CD4-positive, alpha-beta T cell treated with Interleukin-2 at 100 ng/mL for 4 hours (primary cell): Measurements from ENCODE around the gene POLA1.
"Not testable (repeated sequence)": the region's sequence is repeated elsewhere in the genome, so short reads cannot be mapped to it uniquely, and the experiment has no call there.

Experiments
- DNase-seq: peaks from one replicate; pipeline ENCODE4 v3.0.0-alpha.2; 2020; ENCODE audit warnings: low spot score

Gene POLA1

GRCh38 chrX:24693453-24694202 is at the start of gene POLA1:
Gene POLA1, plus strand, starts transcription at chrX:24693918. Its CDS starts 44 bp downstream, at chrX:24693962.
- peak; percentile 58 for DNase-seq

- no peak for DNase-seq
Observed at GRCh38 chrX:24646006-24646405, 47.7 kb upstream of the POLA1 start.

GRCh38 chrX:24646745-24647182 is 47.0 kb upstream of the POLA1 start:
- no peak for DNase-seq

- peak; percentile 44 for DNase-seq
Observed at GRCh38 chrX:24647257-24648058, 46.3 kb upstream of the POLA1 start, which contains the start of gene PCYT1B. Gene PCYT1B, minus strand, starts transcription at chrX:24647347. Its CDS starts 242 bp downstream, at chrX:24647105.

GRCh38 chrX:24648495-24648894 is 45.2 kb upstream of the POLA1 start:
- DNase-seq: no peak

- no peak for DNase-seq
Observed at GRCh38 chrX:24651783-24652182, 41.9 kb upstream of the POLA1 start.

- DNase-seq: not testable (repeated sequence)
Observed at GRCh38 chrX:24655679-24656078, 38.0 kb upstream of the POLA1 start.

- no peak for DNase-seq
Observed at GRCh38 chrX:24657671-24658386, 35.9 kb upstream of the POLA1 start.

- no peak for DNase-seq
Observed at GRCh38 chrX:24658421-24658820, 35.3 kb upstream of the POLA1 start.

- DNase-seq: no peak
Observed at GRCh38 chrX:24659106-24659505, 34.6 kb upstream of the POLA1 start.

- no peak for DNase-seq
Observed at GRCh38 chrX:24659646-24660045, 34.1 kb upstream of the POLA1 start.

- DNase-seq: no peak
Observed at GRCh38 chrX:24661292-24661691, 32.4 kb upstream of the POLA1 start.

GRCh38 chrX:24662352-24662751 is 31.4 kb upstream of the POLA1 start:
- DNase-seq: no peak

GRCh38 chrX:24668111-24668510 is 25.6 kb upstream of the POLA1 start:
- DNase-seq: no peak

GRCh38 chrX:24672701-24673190 is 21.0 kb upstream of the POLA1 start:
- no peak for DNase-seq

GRCh38 chrX:24673424-24673823 is 20.3 kb upstream of the POLA1 start:
- no peak for DNase-seq

- peak; percentile 18 for DNase-seq
Observed at GRCh38 chrX:24676403-24677024, 17.2 kb upstream of the POLA1 start.

- no peak for DNase-seq
Observed at GRCh38 chrX:24682739-24683432, 10.8 kb upstream of the POLA1 start.

GRCh38 chrX:24684048-24684447 is 9.7 kb upstream of the POLA1 start:
- no peak for DNase-seq

- no peak for DNase-seq
Observed at GRCh38 chrX:24692305-24692704, 1.4 kb upstream of the POLA1 start.

- no peak for DNase-seq
Observed at GRCh38 chrX:24694825-24695224, 1.1 kb downstream of the POLA1 start.
